IMR-90 (cell line): Measurements from ENCODE around the gene UNC13B. TPM values are rescaled to one million over a fixed set of nuclear protein-coding genes. Genes with fewer than 3 reads are reported as not detected.

ENCODE experiments used
- ATAC-seq: fragments of 200-7000 bp; cut with Tn5 transposase; 2 replicates; pipeline ENCODE4 v1.9.1; 2020; ENCODE audit warnings: low read depth, mild to moderate bottlenecking, moderate library complexity
- BruUV-seq: library from RNA; stranded (reverse); fragments of 400-500 nt; replicated peaks from 2 replicates; lab custom pipeline; 2021; lab: Mats Ljungman, UMichigan
- CTCF ChIA-PET: fragments of 300-600 bp; formaldehyde crosslinking; extraction: SDS; loops from one replicate; lab custom pipeline; 2021; ENCODE audit warnings: antibody characterized with exemption; lab: Yijun Ruan, JAX
- POLR2A ChIA-PET: fragments of 300-600 bp; sonication (Branson Sonifier 250); formaldehyde crosslinking; loops from one replicate; lab custom pipeline; 2022; ENCODE audit warnings: antibody characterized with exemption; ENCODE audit not compliant: unreplicated experiment; lab: Charles Lee
- DNase-seq: peaks from one replicate; pipeline ENCODE4 v3.0.0; 2013
- H2AFZ ChIP-seq: replicated peaks from 2 replicates; pipeline ENCODE3; 2013; ENCODE audit warnings: low read length, mild to moderate bottlenecking; ENCODE audit not compliant: poor library complexity
- H2AK5ac ChIP-seq: 2 replicates; pipeline ENCODE4 v1.6.1; 2013; ENCODE audit warnings: low read depth, low read length, inconsistent platforms
- H2AK9ac ChIP-seq: replicated peaks from 2 replicates; pipeline ENCODE3; 2013; ENCODE audit warnings: mild to moderate bottlenecking, low read depth, low read length, moderate library complexity; ENCODE audit not compliant: poor library complexity
- H2BK120ac ChIP-seq: 2 replicates; pipeline ENCODE4 v1.6.1; 2013; ENCODE audit warnings: low read depth, low read length, inconsistent platforms
- H2BK15ac ChIP-seq: 3 replicates; pipeline ENCODE4 v1.6.1; 2013; ENCODE audit warnings: low read depth, low read length, inconsistent platforms
- H2BK20ac ChIP-seq: 2 replicates; pipeline ENCODE4 v1.6.1; 2013; ENCODE audit warnings: low read depth, mild to moderate bottlenecking, inconsistent platforms, low read length, moderate library complexity
- H2BK5ac ChIP-seq: 2 replicates; pipeline ENCODE4 v1.6.1; 2013; ENCODE audit warnings: mild to moderate bottlenecking, low read depth, low read length, inconsistent platforms; ENCODE audit not compliant: poor library complexity, severe bottlenecking
- H3K14ac ChIP-seq: replicated peaks from 2 replicates; pipeline ENCODE4 v1.6.1; 2013; ENCODE audit warnings: low read depth, low read length, inconsistent platforms
- H3K18ac ChIP-seq: 2 replicates; pipeline ENCODE4 v1.6.1; 2013; ENCODE audit warnings: low read depth, low read length, control low read depth
- H3K23ac ChIP-seq: 2 replicates; pipeline ENCODE4 v1.6.1; 2013; ENCODE audit warnings: low read depth, low read length, inconsistent platforms
- H3K27ac ChIP-seq: 2 replicates; pipeline ENCODE4 v1.5.1; 2013; ENCODE audit warnings: mild to moderate bottlenecking, control low read depth, low read length; ENCODE audit not compliant: insufficient read depth
- H3K27me3 ChIP-seq: 2 replicates; pipeline ENCODE4 v1.6.1; 2013; ENCODE audit warnings: low read length; ENCODE audit not compliant: control insufficient read depth, insufficient read depth
- H3K36me3 ChIP-seq: 2 replicates; pipeline ENCODE4 v1.6.1; 2013; ENCODE audit warnings: low read length, mixed read lengths; ENCODE audit not compliant: control insufficient read depth, insufficient read depth
- H3K4ac ChIP-seq: 2 replicates; pipeline ENCODE4 v1.6.1; 2013; ENCODE audit warnings: low read depth, low read length, inconsistent platforms
- H3K4me1 ChIP-seq: 2 replicates; pipeline ENCODE4 v1.6.1; 2013; ENCODE audit warnings: low read length, mixed read lengths; ENCODE audit not compliant: control insufficient read depth, insufficient read depth
- H3K4me2 ChIP-seq: 2 replicates; pipeline ENCODE4 v1.6.1; 2013; ENCODE audit warnings: low read depth, mild to moderate bottlenecking, control low read depth, low read length, moderate library complexity
- H3K4me3 ChIP-seq: 2 replicates; pipeline ENCODE4 v1.5.1; 2013; ENCODE audit warnings: low read depth, mild to moderate bottlenecking, control low read depth, low read length, moderate library complexity; ENCODE audit not compliant: insufficient read depth
- H3K56ac ChIP-seq: 2 replicates; pipeline ENCODE4 v1.6.1; 2013; ENCODE audit warnings: low read length, inconsistent platforms; ENCODE audit not compliant: insufficient read depth; ENCODE audit errors: extremely low read depth
- H3K79me1 ChIP-seq, 2 experiments: 2 replicates each; pipeline ENCODE4 v1.6.1; 2013; ENCODE audit warnings: low read length in 2 of 2, inconsistent platforms in 1 of 2, low read depth in 1 of 2
- H3K9ac ChIP-seq: 2 replicates; pipeline ENCODE4 v1.6.1; 2013; ENCODE audit warnings: low read depth, low read length, control low read depth
- H3K9me1 ChIP-seq: 2 replicates; pipeline ENCODE4 v1.6.1; 2013; ENCODE audit warnings: low read length, inconsistent platforms; ENCODE audit not compliant: insufficient read depth
- H3K9me3 ChIP-seq: 2 replicates; pipeline ENCODE4 v1.6.1; 2013; ENCODE audit warnings: low read length; ENCODE audit not compliant: control insufficient read depth, insufficient read depth
- H4K20me1 ChIP-seq: 2 replicates; pipeline ENCODE4 v1.6.1; 2013; ENCODE audit warnings: low read length, inconsistent platforms; ENCODE audit not compliant: insufficient read depth
- H4K5ac ChIP-seq: 2 replicates; pipeline ENCODE4 v1.6.1; 2013; ENCODE audit warnings: mild to moderate bottlenecking, low read depth, low read length, control low read depth
- H4K8ac ChIP-seq, 2 experiments: 2 replicates each; pipeline ENCODE4 v1.6.1; 2013; ENCODE audit warnings: low read depth in 2 of 2, low read length in 2 of 2, control low read depth in 1 of 2, inconsistent platforms in 1 of 2
- H4K91ac ChIP-seq: 2 replicates; pipeline ENCODE4 v1.6.1; 2013; ENCODE audit warnings: low read depth, low read length, inconsistent platforms; ENCODE audit not compliant: insufficient read depth
- BHLHE40 ChIP-seq: fragments of 150-350 bp; IDR thresholded peaks from 2 replicates; pipeline ENCODE4 v1.6.1; 2016; ENCODE audit warnings: mild to moderate bottlenecking, low read depth, low read length
- CEBPB ChIP-seq: IDR thresholded peaks from 2 replicates; pipeline ENCODE4 v1.6.1; 2012; ENCODE audit warnings: low read depth, low read length, improper control_type of control experiment
- CHD1 ChIP-seq: IDR thresholded peaks from 2 replicates; pipeline ENCODE4 v1.6.1; 2012; ENCODE audit warnings: low read depth, low read length, improper control_type of control experiment
- FOS ChIP-seq: fragments of 150-350 bp; IDR thresholded peaks from 2 replicates; pipeline ENCODE4 v1.6.1; 2016; ENCODE audit warnings: low read depth, low read length
- MAFK ChIP-seq: IDR thresholded peaks from 2 replicates; pipeline ENCODE4 v1.6.1; 2012; ENCODE audit warnings: low read depth, low read length, improper control_type of control experiment
- MAZ ChIP-seq: IDR thresholded peaks from 2 replicates; pipeline ENCODE4 v1.6.1; 2012; ENCODE audit warnings: low read depth, mild to moderate bottlenecking, low read length, improper control_type of control experiment, moderate library complexity, borderline replicate concordance
- MXI1 ChIP-seq: IDR thresholded peaks from 2 replicates; pipeline ENCODE4 v1.6.1; 2012; ENCODE audit warnings: low read depth, mild to moderate bottlenecking, low read length, moderate library complexity, borderline replicate concordance
- NFE2L2 ChIP-seq: fragments of 150-350 bp; IDR thresholded peaks from 2 replicates; pipeline ENCODE4 v1.6.1; 2016; ENCODE audit warnings: low read depth, mild to moderate bottlenecking, low read length
- POLR2A ChIP-seq: IDR thresholded peaks from 2 replicates; pipeline ENCODE4 v1.6.1; 2012; ENCODE audit warnings: mild to moderate bottlenecking, low read depth, low read length
- RAD21 ChIP-seq: IDR thresholded peaks from 2 replicates; pipeline ENCODE4 v1.6.1; 2012; ENCODE audit warnings: low read length, improper control_type of control experiment
- RCOR1 ChIP-seq: IDR thresholded peaks from 2 replicates; pipeline ENCODE4 v1.6.1; 2012; ENCODE audit warnings: mild to moderate bottlenecking, low read length, improper control_type of control experiment; ENCODE audit not compliant: insufficient replicate concordance
- RFX5 ChIP-seq: IDR thresholded peaks from 2 replicates; pipeline ENCODE4 v1.8.0; 2012; ENCODE audit warnings: low read depth, mild to moderate bottlenecking, low read length, moderate library complexity
- SMC3 ChIP-seq: fragments of 150-350 bp; IDR thresholded peaks from 2 replicates; pipeline ENCODE4 v1.6.1; 2016; ENCODE audit warnings: low read depth, mild to moderate bottlenecking, antibody characterized with exemption, low read length, moderate library complexity
- WGBS, 2 experiments: methylation state at CpG; one replicate each; pipeline versions ENCODE4 v1.1.5 to v1.1.7; 2013; ENCODE audit warnings: missing lambda C conversion rate in 2 of 2; ENCODE audit not compliant: insufficient read length in 1 of 2; ENCODE audit errors: extremely low coverage in 2 of 2; 5-methylcytosine and 5-hydroxymethylcytosine counted together
- dilution Hi-C: fragments of 300-500 bp; cut with HindIII; formaldehyde crosslinking; loops from one replicate; pipeline ENCODE4 v1.14.3; 2018; ENCODE audit warnings: low sequenced_read_pairs; ENCODE audit not compliant: unreplicated experiment
- in situ Hi-C: fragments of 300-500 bp; cut with MboI; formaldehyde crosslinking; loops from 3 replicates; pipeline ENCODE4 v1.14.3; 2019; ENCODE audit warnings: low sequenced_read_pairs, inconsistent platforms, mixed read lengths
- intact Hi-C: fragments of 100-400 bp; cut with micrococcal nuclease; formaldehyde crosslinking; loops from 2 replicates; pipeline ENCODE4 v1.10.0; 2022
- polyA plus RNA-seq, 3 experiments: library from polyadenylated mRNA; depleted of rRNA; stranded (reverse); fragments of >200 nt; gene quantifications; 2 replicates each; pipeline ENCODE4 v1.2.3, GENCODE V29; 2012; ENCODE audit warnings: low replicate concordance in 1 of 3
- total RNA-seq: library from RNA; depleted of rRNA; stranded (reverse); fragments of >200 nt; gene quantifications from 2 replicates; pipeline ENCODE4 v1.2.3, GENCODE V29; 2012
- TF ChIP-seq, protein P1 (sequence below): fragments of 150-350 bp; IDR thresholded peaks from 2 replicates; pipeline ENCODE4 v1.6.1; 2017; ENCODE audit warnings: mild to moderate bottlenecking, antibody characterized with exemption, low read length, low read depth
- TF ChIP-seq, protein P2 (sequence below): fragments of 150-350 bp; IDR thresholded peaks from 2 replicates; pipeline ENCODE4 v1.6.1; 2016; ENCODE audit warnings: low read depth, mild to moderate bottlenecking, low read length, moderate library complexity, borderline replicate concordance
- TF ChIP-seq, protein P3 (sequence below): conservative IDR thresholded peaks from 2 replicates; pipeline ENCODE4 v1.5.1; 2012; ENCODE audit warnings: mild to moderate bottlenecking, low read depth, low read length, improper control_type of control experiment

UNC13B gene
- total and polyA plus RNA-seq, 2 of the 4 experiments (the other 2 are of a cell fraction): 7.5 to 14.3 TPM

DNA sequence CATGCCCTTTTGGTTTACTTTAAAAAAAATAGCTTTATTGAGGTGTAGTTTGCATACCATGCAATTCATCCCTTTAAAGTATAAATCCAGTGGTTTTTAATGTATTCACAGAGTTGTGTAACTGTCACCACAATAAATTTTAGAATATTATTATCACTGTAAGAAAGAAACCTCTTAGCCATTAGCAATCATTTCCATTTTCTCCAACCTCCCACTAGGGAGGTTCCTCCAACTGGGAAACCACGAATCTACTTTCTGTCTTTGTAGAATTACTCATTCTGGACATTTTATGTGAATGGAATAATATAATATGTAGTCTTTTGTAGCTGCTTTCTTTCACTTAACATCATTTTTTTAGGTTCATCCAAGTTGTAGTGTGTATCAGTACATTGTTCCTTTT, 43.5 kb downstream of the UNC13B start:
- WGBS, 2 experiments: no CpG with 5 or more reads among the region's 1 CpG
- Histone ChIP-seq H3K9me1 (no peaks in the 10 kb centered on the region), H4K5ac (no peak overlapping the region), H3K23ac (no peak overlapping the region), H3K4me3 (no peak overlapping the region), H3K9me3 (peaks cover 11% of the 10 kb centered on the region), H4K8ac (no peak overlapping the region), H3K4me1 (no peaks in the 10 kb centered on the region), H3K36me3 (no peaks in the 10 kb centered on the region), H4K91ac (no peak overlapping the region), H4K20me1 (no peaks in the 10 kb centered on the region), H3K4me2 (no peak overlapping the region), H2BK5ac (no peak overlapping the region), H3K9ac (no peak overlapping the region), H2BK120ac (no peak overlapping the region), H3K27me3 (no peaks in the 10 kb centered on the region), H2AK9ac (no peak overlapping the region), H3K18ac (no peak overlapping the region), H3K14ac (no peak overlapping the region), H2AK5ac (no peak overlapping the region), H2AFZ (no peak overlapping the region), H3K4ac (no peak overlapping the region), H2BK20ac (no peak overlapping the region), H3K79me1 (no peaks in the 10 kb centered on the region; a peak in 1 of 4 replicates), H3K27ac (no peak overlapping the region), H3K56ac (no peak overlapping the region), H2BK15ac (no peak overlapping the region)
- ChIA-PET CTCF (no interaction called here), POLR2A (no interaction called here)
- ATAC-seq (no peak), DNase-seq (no peak)
- TF ChIP-seq MXI1: no peak
- TF ChIP-seq, protein P1, sequence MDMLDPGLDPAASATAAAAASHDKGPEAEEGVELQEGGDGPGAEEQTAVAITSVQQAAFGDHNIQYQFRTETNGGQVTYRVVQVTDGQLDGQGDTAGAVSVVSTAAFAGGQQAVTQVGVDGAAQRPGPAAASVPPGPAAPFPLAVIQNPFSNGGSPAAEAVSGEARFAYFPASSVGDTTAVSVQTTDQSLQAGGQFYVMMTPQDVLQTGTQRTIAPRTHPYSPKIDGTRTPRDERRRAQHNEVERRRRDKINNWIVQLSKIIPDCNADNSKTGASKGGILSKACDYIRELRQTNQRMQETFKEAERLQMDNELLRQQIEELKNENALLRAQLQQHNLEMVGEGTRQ: no peak
- TF ChIP-seq FOS: no peak
- TF ChIP-seq RCOR1: no peak
- TF ChIP-seq NFE2L2: no peak
- no peak for TF ChIP-seq MAFK
- TF ChIP-seq SMC3: no peak
- TF ChIP-seq CEBPB: no peak
- TF ChIP-seq, protein P2, sequence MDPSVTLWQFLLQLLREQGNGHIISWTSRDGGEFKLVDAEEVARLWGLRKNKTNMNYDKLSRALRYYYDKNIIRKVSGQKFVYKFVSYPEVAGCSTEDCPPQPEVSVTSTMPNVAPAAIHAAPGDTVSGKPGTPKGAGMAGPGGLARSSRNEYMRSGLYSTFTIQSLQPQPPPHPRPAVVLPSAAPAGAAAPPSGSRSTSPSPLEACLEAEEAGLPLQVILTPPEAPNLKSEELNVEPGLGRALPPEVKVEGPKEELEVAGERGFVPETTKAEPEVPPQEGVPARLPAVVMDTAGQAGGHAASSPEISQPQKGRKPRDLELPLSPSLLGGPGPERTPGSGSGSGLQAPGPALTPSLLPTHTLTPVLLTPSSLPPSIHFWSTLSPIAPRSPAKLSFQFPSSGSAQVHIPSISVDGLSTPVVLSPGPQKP: no peak
- TF ChIP-seq BHLHE40: no peak
- TF ChIP-seq, protein P3, sequence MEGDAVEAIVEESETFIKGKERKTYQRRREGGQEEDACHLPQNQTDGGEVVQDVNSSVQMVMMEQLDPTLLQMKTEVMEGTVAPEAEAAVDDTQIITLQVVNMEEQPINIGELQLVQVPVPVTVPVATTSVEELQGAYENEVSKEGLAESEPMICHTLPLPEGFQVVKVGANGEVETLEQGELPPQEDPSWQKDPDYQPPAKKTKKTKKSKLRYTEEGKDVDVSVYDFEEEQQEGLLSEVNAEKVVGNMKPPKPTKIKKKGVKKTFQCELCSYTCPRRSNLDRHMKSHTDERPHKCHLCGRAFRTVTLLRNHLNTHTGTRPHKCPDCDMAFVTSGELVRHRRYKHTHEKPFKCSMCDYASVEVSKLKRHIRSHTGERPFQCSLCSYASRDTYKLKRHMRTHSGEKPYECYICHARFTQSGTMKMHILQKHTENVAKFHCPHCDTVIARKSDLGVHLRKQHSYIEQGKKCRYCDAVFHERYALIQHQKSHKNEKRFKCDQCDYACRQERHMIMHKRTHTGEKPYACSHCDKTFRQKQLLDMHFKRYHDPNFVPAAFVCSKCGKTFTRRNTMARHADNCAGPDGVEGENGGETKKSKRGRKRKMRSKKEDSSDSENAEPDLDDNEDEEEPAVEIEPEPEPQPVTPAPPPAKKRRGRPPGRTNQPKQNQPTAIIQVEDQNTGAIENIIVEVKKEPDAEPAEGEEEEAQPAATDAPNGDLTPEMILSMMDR: no peak
- no peak for TF ChIP-seq RFX5
- TF ChIP-seq MAZ: no peak
- TF ChIP-seq CHD1: no peak
- no peak for TF ChIP-seq RAD21
- TF ChIP-seq POLR2A: no peak
- dilution Hi-C loops: no loop called here
- in situ Hi-C loops: no loop called here
- no TSS peak for BruUV-seq
- intact Hi-C loops: no loop called here
